K562 (cell line): ENCODE results near the gene CTRB2. TPM values are rescaled to one million over a fixed set of nuclear protein-coding genes. Genes with fewer than 3 reads are reported as not detected.

Experiments used
- ATAC-seq: fragments of 200-7000 bp; cut with Tn5 transposase; 3 replicates; pipeline ENCODE4 v1.9.1; 2020; ENCODE audit warnings: moderate library complexity
- BruUV-seq: library from RNA; stranded (reverse); fragments of 400-500 nt; replicated peaks from 2 replicates; lab custom pipeline; 2021; lab: Mats Ljungman, UMichigan
- CTCF ChIA-PET: fragments of 300-600 bp; formaldehyde crosslinking; extraction: SDS; loops from one replicate; lab custom pipeline; 2021; ENCODE audit warnings: low intra/inter-chr PET ratio; lab: Yijun Ruan, JAX
- POLR2A ChIA-PET: fragments of 300-600, 350-650 bp; sonication (Branson Sonifier 250); formaldehyde crosslinking; extraction: SDS; loops from one replicate; lab custom pipeline; 2021; ENCODE audit warnings: antibody characterized with exemption, inconsistent platforms; lab: Yijun Ruan, JAX
- DNase-seq, 4 experiments: peaks; one replicate each; pipeline versions ENCODE4 v3.0.0 to v3.0.0-alpha.2; 2011 to 2018; ENCODE audit warnings: low spot score in 3 of 4, mixed read lengths in 3 of 4; ENCODE audit errors: extremely low read depth in 1 of 4
- FAIRE-seq: peaks from 2 replicates; lab custom pipeline; 2011; peaks lifted over from hg19 to GRCh38; lab: Jason Lieb, UNC
- H2AFZ ChIP-seq: 2 replicates; pipeline ENCODE4 v1.6.0; 2011; ENCODE audit warnings: low read depth, low read length, control low read depth, inconsistent platforms
- H3K27ac ChIP-seq: fragments of 200-600 bp; 3 replicates; pipeline ENCODE4 v1.8.0; 2011; ENCODE audit warnings: low read depth, mild to moderate bottlenecking, control low read depth, inconsistent platforms, low read length, moderate library complexity, mixed read lengths; ENCODE audit errors: extremely low read depth
- H3K27me3 ChIP-seq, 2 experiments: fragments of 300-600 bp in 1 of 2; 2 replicates in 1 of 2; 3 replicates in 1 of 2; pipeline versions ENCODE4 v1.6.0 to v1.8.0; 2011; ENCODE audit warnings: inconsistent platforms in 2 of 2, low read length in 2 of 2, mild to moderate bottlenecking in 1 of 2, mixed read lengths in 1 of 2, moderate library complexity in 1 of 2; ENCODE audit not compliant: control insufficient read depth in 2 of 2, insufficient read depth in 2 of 2
- H3K36me3 ChIP-seq: fragments of 300-600 bp; 3 replicates; pipeline ENCODE4 v1.8.0; 2011; ENCODE audit warnings: mild to moderate bottlenecking, low read length, inconsistent platforms; ENCODE audit not compliant: control insufficient read depth, insufficient read depth
- H3K4me1 ChIP-seq, 2 experiments: fragments of 200-600 bp in 1 of 2; replicated peaks in 1 of 2; 2 replicates in 1 of 2; 3 replicates in 1 of 2; pipeline versions ENCODE4 v1.5.1 to v1.8.0; 2011; ENCODE audit warnings: inconsistent platforms in 2 of 2, low read length in 2 of 2, mild to moderate bottlenecking in 1 of 2, mixed read lengths in 1 of 2, moderate library complexity in 1 of 2; ENCODE audit not compliant: control insufficient read depth in 2 of 2, insufficient read depth in 2 of 2
- H3K4me2 ChIP-seq: 2 replicates; pipeline ENCODE4 v1.6.1; 2011; ENCODE audit warnings: low read length, control low read depth, inconsistent platforms, mixed read lengths; ENCODE audit not compliant: insufficient read depth
- H3K4me3 ChIP-seq: fragments of 200-600 bp; sonication (generic), shearing (Covaris generic); 2 replicates; pipeline ENCODE4 v1.5.1; 2016; ENCODE audit warnings: control low read depth, inconsistent platforms
- H3K79me2 ChIP-seq: fragments of 200-600 bp; 3 replicates; pipeline ENCODE4 v1.8.0; 2011; ENCODE audit warnings: low read length, inconsistent platforms; ENCODE audit not compliant: control insufficient read depth, insufficient read depth
- H3K9ac ChIP-seq, 2 experiments: 2 replicates each; pipeline versions ENCODE4 v1.6.0 to v1.6.1; 2011; ENCODE audit warnings: low read depth in 2 of 2, low read length in 2 of 2, control low read depth in 1 of 2, inconsistent platforms in 1 of 2, mild to moderate bottlenecking in 1 of 2, mixed read lengths in 1 of 2; ENCODE audit not compliant: insufficient read depth in 1 of 2
- H3K9me1 ChIP-seq: one replicate; pipeline ENCODE4 v1.6.0; 2011; ENCODE audit warnings: inconsistent platforms, mild to moderate bottlenecking, low read length, moderate library complexity; ENCODE audit not compliant: control insufficient read depth, insufficient read depth
- H3K9me3 ChIP-seq: replicated peaks from 2 replicates; pipeline ENCODE4 v1.5.1; 2011; ENCODE audit warnings: low read depth, low read length, inconsistent platforms; ENCODE audit not compliant: control insufficient read depth, insufficient read depth
- H4K20me1 ChIP-seq: replicated peaks from 2 replicates; pipeline ENCODE4 v1.6.1; 2011; ENCODE audit warnings: low read length, inconsistent platforms, mixed read lengths; ENCODE audit not compliant: control insufficient read depth, insufficient read depth
- CTBP1 ChIP-seq: fragments of 450-650 bp; IDR thresholded peaks from 2 replicates; pipeline ENCODE4 v1.6.1; 2016; ENCODE audit warnings: borderline replicate concordance
- EZH2 ChIP-seq: IDR thresholded peaks from 2 replicates; pipeline ENCODE4 v1.6.1; 2012; ENCODE audit warnings: low read depth, mild to moderate bottlenecking, inconsistent platforms, low read length, borderline replicate concordance
- L3MBTL2 ChIP-seq: fragments of 450-650 bp; IDR thresholded peaks from 2 replicates; pipeline ENCODE4 v1.6.1; 2016; ENCODE audit warnings: mild to moderate bottlenecking, moderate library complexity
- MAFK ChIP-seq: IDR thresholded peaks from 2 replicates; pipeline ENCODE4 v1.6.1; 2011; ENCODE audit warnings: low read length, improper control_type of control experiment
- NFE2 ChIP-seq: IDR thresholded peaks from 2 replicates; pipeline ENCODE4 v1.6.1; 2014; ENCODE audit warnings: antibody characterized with exemption, low read depth
- NFE2L1 ChIP-seq: fragments of 450-650 bp; IDR thresholded peaks from 2 replicates; pipeline ENCODE4 v1.6.1; 2016; ENCODE audit warnings: missing genetic modification characterization, low read depth, mild to moderate bottlenecking, missing compliant biosample characterization, moderate library complexity, borderline replicate concordance
- RBM15 ChIP-seq: fragments of 200-400 bp; formaldehyde crosslinking; IDR thresholded peaks from 2 replicates; pipeline ENCODE4 v1.6.1; 2018; ENCODE audit warnings: mild to moderate bottlenecking, low read length, moderate library complexity; ENCODE audit not compliant: insufficient read depth
- TBL1XR1 ChIP-seq, 2 experiments: IDR thresholded peaks; 2 replicates each; pipeline ENCODE4 v1.6.1; 2012; ENCODE audit warnings: improper control_type of control experiment in 2 of 2, low read length in 2 of 2, mild to moderate bottlenecking in 1 of 2
- TEAD2 ChIP-seq: fragments of 450-650 bp; IDR thresholded peaks from 2 replicates; pipeline ENCODE4 v1.6.1; 2016; ENCODE audit warnings: missing genetic modification characterization, control low read depth, missing compliant biosample characterization
- TSC22D4 ChIP-seq: fragments of 450-650 bp; IDR thresholded peaks from 2 replicates; pipeline ENCODE4 v1.6.1; 2016; ENCODE audit warnings: missing genetic modification characterization, missing biosample characterization, control low read depth
- ZKSCAN3 ChIP-seq: fragments of 250-450 bp; sonication (Bioruptor Pico); IDR thresholded peaks from 2 replicates; pipeline ENCODE4 v1.4.0; 2020
- ZNF316 ChIP-seq: fragments of 450-650 bp; IDR thresholded peaks from 2 replicates; pipeline ENCODE4 v1.6.1; 2016
- ZNF584 ChIP-seq: fragments of 200-800 bp; sonication (Bioruptor generic); IDR thresholded peaks from 2 replicates; pipeline ENCODE4 v1.6.1; 2016; ENCODE audit warnings: low read depth, mild to moderate bottlenecking, missing genetic modification characterization, missing compliant biosample characterization
- ZNF589 ChIP-seq: fragments of 200-800 bp; sonication (Bioruptor generic); IDR thresholded peaks from 2 replicates; pipeline ENCODE4 v1.6.1; 2016; ENCODE audit warnings: low read depth, missing genetic modification characterization, missing compliant biosample characterization
- ZNF707 ChIP-seq: fragments of 250-450 bp; sonication (Bioruptor Pico); conservative IDR thresholded peaks from 2 replicates; pipeline ENCODE4 v1.8.0; 2022; ENCODE audit warnings: inconsistent platforms, mild to moderate bottlenecking, moderate library complexity
- WGBS: fragments of 100-300 bp; shearing (Covaris generic); methylation state at CpG from one replicate; pipeline ENCODE4 v1.1.6; 2016; ENCODE audit warnings: low coverage, mixed read lengths; ENCODE audit not compliant: insufficient coverage; ENCODE audit errors: missing lambda C conversion rate; 5-methylcytosine and 5-hydroxymethylcytosine counted together
- in situ Hi-C: fragments of 300-500 bp; cut with MboI; formaldehyde crosslinking; loops from 4 replicates; pipeline ENCODE4 v1.15.0; 2018; ENCODE audit warnings: inconsistent platforms, mixed read lengths
- intact Hi-C: fragments of 100-400 bp; cut with micrococcal nuclease; formaldehyde crosslinking; loops from 2 replicates; pipeline ENCODE4 v1.14.2; 2022
- polyA plus RNA-seq, 8 experiments: library from polyadenylated mRNA; depleted of rRNA in 4 of 8; stranded (reverse) in 5 of 8; unstranded in 3 of 8; fragments of >200 nt; fragmentation: Nextera tagmentation in 2 of 8; fragmentation: Illumina TruSeq in 1 of 8; extraction: Ambion mirVana in 2 of 8; extraction: Trizol in 1 of 8; gene quantifications; 2 replicates each; pipeline versions ENCODE4 v1.2.1 to v1.2.3, GENCODE V29; 2011 to 2014; ENCODE audit warnings: inconsistent platforms in 1 of 8, missing spikeins in 1 of 8
- total RNA-seq, 7 experiments: library from RNA; depleted of rRNA in 6 of 7; stranded (reverse); fragments of >200 nt in 6 of 7; fragmentation: Illumina TruSeq in 2 of 7; extraction: Trizol in 2 of 7; gene quantifications; 2 replicates each; pipeline versions ENCODE4 v1.2.1 to v1.2.3, GENCODE V29; 2011 to 2021; ENCODE audit warnings: low replicate concordance in 1 of 7
- TF ChIP-seq, protein P1 (sequence below): fragments of 250-450 bp; sonication (Bioruptor Pico); IDR thresholded peaks from 2 replicates; pipeline ENCODE4 v1.4.0; 2020; ENCODE audit warnings: mild to moderate bottlenecking, moderate library complexity, borderline replicate concordance

CTRB2 gene
- total and polyA plus RNA-seq, 9 of the 15 experiments (the other 6 are each of a cell fraction or from before 2014, with no cell fraction given) = 5.1 TPM; not detected in 8

DNA sequence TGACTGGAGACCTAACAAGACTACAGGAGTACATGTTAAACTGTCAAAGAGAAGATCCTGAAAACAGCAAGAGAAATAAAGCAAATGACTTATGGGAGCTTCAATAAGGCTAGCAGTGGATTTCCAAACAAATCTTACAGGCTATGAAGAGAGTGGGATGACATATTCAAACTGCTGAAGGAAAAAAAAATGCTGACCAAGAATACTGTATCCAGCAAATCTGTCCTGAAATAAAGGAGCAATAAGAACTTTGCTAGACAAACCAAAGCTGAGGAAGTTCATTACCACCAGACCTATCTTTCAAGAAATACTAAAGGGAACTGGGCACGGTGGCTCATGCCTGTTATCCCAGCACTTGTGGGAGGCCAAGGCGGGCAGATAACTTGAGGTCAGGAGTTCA lies 30.0 kb downstream of the CTRB2 start:
- no TSS peak for BruUV-seq
- CTCF ChIA-PET = no interaction called here

DNA sequence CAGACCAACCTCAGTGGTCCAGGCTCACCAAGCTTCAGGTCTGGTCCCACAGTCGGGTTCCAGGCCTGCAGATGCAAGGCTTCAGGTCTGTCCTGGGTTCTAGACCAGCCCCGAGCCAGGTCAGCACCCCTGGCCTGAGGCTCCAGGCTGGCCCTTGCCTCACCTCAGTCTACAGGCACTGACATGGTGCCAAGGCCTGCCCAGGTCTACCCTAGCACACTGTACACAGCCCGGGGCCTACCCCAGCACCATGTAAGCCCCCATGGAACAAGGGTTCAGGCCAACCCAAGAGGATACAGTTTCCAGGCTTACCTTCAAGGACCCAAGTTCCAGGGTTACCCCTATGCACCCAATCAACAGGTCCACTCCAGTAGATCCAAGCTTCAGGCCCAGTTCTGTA lies 31.9 kb downstream of the CTRB2 start:
- in situ Hi-C loops = no loop called here
- peaks cover 20% of the 10 kb centered on the region for H3K9me3 ChIP-seq
- CTCF ChIA-PET = no interaction called here
- TF ChIP-seq CTBP1 (no peak), ZNF589 (CRISPR knock-in tag) (no peak), NFE2 (no peak), TSC22D4 (tag) (no peak), NFE2L1 (tag) (no peak), ZNF584 (CRISPR knock-in tag) (no peak), MAFK (no peak), TBL1XR1 (IDR thresholded peaks at IDR 0.05; ENCODE audit: low read length in 2 of 2) (no peak), L3MBTL2 (no peak), RBM15 (no peak), TEAD2 (no peak), ZKSCAN3 (no peak), EZH2 (no peak)
- TF ChIP-seq, protein P1, sequence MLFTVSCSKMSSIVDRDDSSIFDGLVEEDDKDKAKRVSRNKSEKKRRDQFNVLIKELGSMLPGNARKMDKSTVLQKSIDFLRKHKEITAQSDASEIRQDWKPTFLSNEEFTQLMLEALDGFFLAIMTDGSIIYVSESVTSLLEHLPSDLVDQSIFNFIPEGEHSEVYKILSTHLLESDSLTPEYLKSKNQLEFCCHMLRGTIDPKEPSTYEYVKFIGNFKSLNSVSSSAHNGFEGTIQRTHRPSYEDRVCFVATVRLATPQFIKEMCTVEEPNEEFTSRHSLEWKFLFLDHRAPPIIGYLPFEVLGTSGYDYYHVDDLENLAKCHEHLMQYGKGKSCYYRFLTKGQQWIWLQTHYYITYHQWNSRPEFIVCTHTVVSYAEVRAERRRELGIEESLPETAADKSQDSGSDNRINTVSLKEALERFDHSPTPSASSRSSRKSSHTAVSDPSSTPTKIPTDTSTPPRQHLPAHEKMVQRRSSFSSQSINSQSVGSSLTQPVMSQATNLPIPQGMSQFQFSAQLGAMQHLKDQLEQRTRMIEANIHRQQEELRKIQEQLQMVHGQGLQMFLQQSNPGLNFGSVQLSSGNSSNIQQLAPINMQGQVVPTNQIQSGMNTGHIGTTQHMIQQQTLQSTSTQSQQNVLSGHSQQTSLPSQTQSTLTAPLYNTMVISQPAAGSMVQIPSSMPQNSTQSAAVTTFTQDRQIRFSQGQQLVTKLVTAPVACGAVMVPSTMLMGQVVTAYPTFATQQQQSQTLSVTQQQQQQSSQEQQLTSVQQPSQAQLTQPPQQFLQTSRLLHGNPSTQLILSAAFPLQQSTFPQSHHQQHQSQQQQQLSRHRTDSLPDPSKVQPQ (CRISPR knock-in tag) = no peak

More for the DNA sequence above, 30.0 kb downstream of the CTRB2 start:
- DNase-seq (no peak), ATAC-seq (no peak), FAIRE-seq (no peak)
- TF ChIP-seq ZNF316 (peak; percentile 40), ZNF707 (CRISPR knock-in tag) (no peak)
- H3K9ac ChIP-seq = no peak overlapping the region
- H3K9me3 ChIP-seq = peaks cover 9% of the 10 kb centered on the region
- intact Hi-C loops (no loop called here), in situ Hi-C loops (no loop called here)
- no peaks in the 10 kb centered on the region for H3K27me3 ChIP-seq
- H3K36me3 ChIP-seq = no peaks in the 10 kb centered on the region
- H2AFZ ChIP-seq = no peak overlapping the region
- H3K4me3 ChIP-seq = no peak overlapping the region
- no peaks in the 10 kb centered on the region for H3K9me1 ChIP-seq
- WGBS = 13% methylated on average over 2 of the region's 2 CpGs
- no peaks in the 10 kb centered on the region for H3K4me1 ChIP-seq
- H3K27ac ChIP-seq = no peak overlapping the region
- no peaks in the 10 kb centered on the region for H4K20me1 ChIP-seq
- H3K79me2 ChIP-seq = no peaks in the 10 kb centered on the region
- H3K4me2 ChIP-seq = no peak overlapping the region
- POLR2A ChIA-PET = interaction anchor here (0.6 kb wide), 1 partner anchor 14 kb away, joined by 3 read pairs; no protein-coding TSS in a partner anchor

More for the DNA sequence above, 31.9 kb downstream of the CTRB2 start:
- Histone ChIP-seq H3K79me2 (no peaks in the 10 kb centered on the region), H4K20me1 (no peaks in the 10 kb centered on the region), H3K27ac (no peak overlapping the region), H3K4me2 (no peak overlapping the region), H3K4me1 (no peaks in the 10 kb centered on the region), H2AFZ (no peak overlapping the region), H3K36me3 (peaks cover 9% of the 10 kb centered on the region; the same call in 2 of the 3 replicates), H3K4me3 (no peak overlapping the region), H3K9ac (no peak overlapping the region), H3K9me1 (no peaks in the 10 kb centered on the region), H3K27me3 (no peaks in the 10 kb centered on the region)
- POLR2A ChIA-PET = interaction anchor here (0.6 kb wide), 2 partner anchors 12 to 194 kb away, joined by 3 read pairs; no protein-coding TSS in a partner anchor
- intact Hi-C loops = no loop called here
- ATAC-seq = no peak
- WGBS = 48% methylated on average over 3 of the region's 3 CpGs
- no peak for FAIRE-seq
- BruUV-seq = no TSS peak
- DNase-seq = no peak
